B cell (primary cell): ENCODE data around the gene PDZD7.

Experiments used
- EZH2 ChIP-seq: IDR thresholded peaks from 2 replicates; pipeline ENCODE4 v1.6.1; 2012; ENCODE audit warnings: borderline replicate concordance, low read depth, mild to moderate bottlenecking, moderate library complexity, low read length; ENCODE audit not compliant: insufficient read depth, poor library complexity, severe bottlenecking
- TF ChIP-seq, protein P1 (sequence below): fragments of 200-600 bp; IDR thresholded peaks from one replicate; pipeline ENCODE4 v1.8.0; 2022; ENCODE audit warnings: antibody characterized with exemption, mild to moderate bottlenecking

DNA sequence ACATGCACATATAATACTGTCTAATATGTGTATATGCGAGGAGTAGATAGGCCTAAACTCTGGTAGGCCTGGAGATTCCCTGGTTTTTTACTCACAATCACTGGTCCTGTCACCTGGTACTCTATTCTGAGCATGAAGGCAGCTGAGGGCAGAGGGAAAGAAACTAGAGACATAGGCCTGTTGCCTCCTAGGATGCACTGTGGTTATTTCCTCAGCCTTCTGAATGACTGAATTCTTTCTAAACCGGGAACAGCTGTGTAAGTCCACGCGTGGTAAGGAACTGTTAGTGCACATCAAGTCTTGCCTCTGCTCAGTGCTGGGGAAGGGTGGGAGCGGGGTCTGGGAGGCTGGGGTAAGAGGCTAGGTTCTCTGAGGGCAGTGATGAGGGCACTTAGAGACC lies 38.5 kb upstream of the PDZD7 start:
- TF ChIP-seq, protein P1, sequence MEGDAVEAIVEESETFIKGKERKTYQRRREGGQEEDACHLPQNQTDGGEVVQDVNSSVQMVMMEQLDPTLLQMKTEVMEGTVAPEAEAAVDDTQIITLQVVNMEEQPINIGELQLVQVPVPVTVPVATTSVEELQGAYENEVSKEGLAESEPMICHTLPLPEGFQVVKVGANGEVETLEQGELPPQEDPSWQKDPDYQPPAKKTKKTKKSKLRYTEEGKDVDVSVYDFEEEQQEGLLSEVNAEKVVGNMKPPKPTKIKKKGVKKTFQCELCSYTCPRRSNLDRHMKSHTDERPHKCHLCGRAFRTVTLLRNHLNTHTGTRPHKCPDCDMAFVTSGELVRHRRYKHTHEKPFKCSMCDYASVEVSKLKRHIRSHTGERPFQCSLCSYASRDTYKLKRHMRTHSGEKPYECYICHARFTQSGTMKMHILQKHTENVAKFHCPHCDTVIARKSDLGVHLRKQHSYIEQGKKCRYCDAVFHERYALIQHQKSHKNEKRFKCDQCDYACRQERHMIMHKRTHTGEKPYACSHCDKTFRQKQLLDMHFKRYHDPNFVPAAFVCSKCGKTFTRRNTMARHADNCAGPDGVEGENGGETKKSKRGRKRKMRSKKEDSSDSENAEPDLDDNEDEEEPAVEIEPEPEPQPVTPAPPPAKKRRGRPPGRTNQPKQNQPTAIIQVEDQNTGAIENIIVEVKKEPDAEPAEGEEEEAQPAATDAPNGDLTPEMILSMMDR = no peak
- TF ChIP-seq EZH2 = no peak
